NCI-H1930 (cell line): ENCODE measurements around the gene MYO1E.

ENCODE experiments used
- DNase-seq, 2 experiments: peaks; one replicate each; lab custom pipeline; 2025; lab: John Stamatoyannopoulos, UW

The MYO1E gene

GRCh38 chr15:59229015-59229414, 143.7 kb downstream of the MYO1E start:
- DNase-seq = no peak

GRCh38 chr15:59227021-59227420, 145.7 kb downstream of the MYO1E start:
- no peak for DNase-seq

GRCh38 chr15:59224474-59224873, 148.2 kb downstream of the MYO1E start:
- no peak for DNase-seq

GRCh38 chr15:59223736-59224135, 148.9 kb downstream of the MYO1E start:
- no peak for DNase-seq

- DNase-seq = no peak
Observed at GRCh38 chr15:59222906-59223550, 149.6 kb downstream of the MYO1E start.

GRCh38 chr15:59221511-59222505, 150.9 kb downstream of the MYO1E start:
- no peak for DNase-seq

GRCh38 chr15:59218710-59219109, 154.0 kb downstream of the MYO1E start:
- DNase-seq = no peak

- no peak for DNase-seq
Observed at GRCh38 chr15:59217876-59218498, 154.7 kb downstream of the MYO1E start.

- DNase-seq = no peak
Observed at GRCh38 chr15:59216911-59217310, 155.8 kb downstream of the MYO1E start.

GRCh38 chr15:59210186-59210585, 162.5 kb downstream of the MYO1E start:
- DNase-seq = no peak

GRCh38 chr15:59208613-59209249, 163.9 kb downstream of the MYO1E start:
- no peak for DNase-seq

- no peak for DNase-seq
Observed at GRCh38 chr15:59206623-59207183, 166.0 kb downstream of the MYO1E start, which contains the start of gene LDHAL6B. TSS of gene LDHAL6B (plus strand) at chr15:59206843. CDS start at chr15:59206941, 98 bp downstream.

GRCh38 chr15:59205839-59206622, 166.6 kb downstream of the MYO1E start:
- no peak for DNase-seq

GRCh38 chr15:59203657-59204056, 169.0 kb downstream of the MYO1E start:
- no peak for DNase-seq

GRCh38 chr15:59203008-59203407, 169.7 kb downstream of the MYO1E start:
- no peak for DNase-seq

- no peak for DNase-seq
Observed at GRCh38 chr15:59200560-59200959, 172.1 kb downstream of the MYO1E start.

GRCh38 chr15:59199626-59200465, 172.8 kb downstream of the MYO1E start:
- DNase-seq = no peak

GRCh38 chr15:59197454-59197853, 175.2 kb downstream of the MYO1E start:
- DNase-seq = no peak

- no peak for DNase-seq
Observed at GRCh38 chr15:59196416-59196815, 176.3 kb downstream of the MYO1E start.
